Measurements from ENCODE around the gene ARG2. TPM values are rescaled to one million over a fixed set of nuclear protein-coding genes. Genes with fewer than 3 reads are reported as not detected.
"Not testable (repeated sequence)": the region's sequence is repeated elsewhere in the genome, so short reads cannot be mapped to it uniquely, and the experiment has no call there.

ARG2 gene
- total RNA-seq, 1 donor from 2014 or later: 1.2 TPM

GRCh38 chr14:67589204-67589770, 30.4 kb upstream of the ARG2 start:
- no peaks in the 10 kb centered on the region for H3K4me1 ChIP-seq
- intact Hi-C loops (cut with micrococcal nuclease): no loop called here
- TF ChIP-seq CTCF (IDR thresholded peaks at IDR 0.05; ENCODE audit: borderline replicate concordance): no peak
- no peaks in the 10 kb centered on the region for H3K9me3 ChIP-seq (replicated peaks)
- H3K36me3 ChIP-seq: peaks cover 69% of the 10 kb centered on the region
- no peaks in the 10 kb centered on the region for H3K27me3 ChIP-seq (ENCODE audit: low read depth)
- DNase-seq: no peak
- no peak overlapping the region for H3K4me3 ChIP-seq
- H3K27ac ChIP-seq (replicated peaks): no peak overlapping the region

GRCh38 chr14:67593650-67594049, 26.1 kb upstream of the ARG2 start:
- H3K4me3 ChIP-seq; H3K27me3 ChIP-seq (ENCODE audit: low read depth); intact Hi-C loops (cut with micrococcal nuclease); H3K9me3 ChIP-seq (replicated peaks); DNase-seq; H3K27ac ChIP-seq (replicated peaks); H3K4me1 ChIP-seq: not testable (repeated sequence)
- peaks cover 61% of the 10 kb centered on the region for H3K36me3 ChIP-seq

- H3K4me3 ChIP-seq: no peak overlapping the region
- H3K36me3 ChIP-seq: peaks cover 45% of the 10 kb centered on the region
- intact Hi-C loops (cut with micrococcal nuclease): no loop called here
- H3K9me3 ChIP-seq (replicated peaks): no peaks in the 10 kb centered on the region
- no peak for DNase-seq
- no peaks in the 10 kb centered on the region for H3K27me3 ChIP-seq (ENCODE audit: low read depth)
- no peak for TF ChIP-seq CTCF (IDR thresholded peaks at IDR 0.05; ENCODE audit: borderline replicate concordance)
- H3K27ac ChIP-seq (replicated peaks): no peak overlapping the region
- H3K4me1 ChIP-seq: peaks cover 17% of the 10 kb centered on the region
These were observed 24.3 kb upstream of the ARG2 start for GRCh38 chr14:67595392-67595791.

- Histone ChIP-seq H3K36me3 (peaks cover 8% of the 10 kb centered on the region), H3K4me3 (peak within 1 kb of the TSS; percentile 89), H3K4me1 (peaks cover 20% of the 10 kb centered on the region), H3K27me3 (ENCODE audit: low read depth) (no peaks in the 10 kb centered on the region), H3K9me3 (replicated peaks) (no peaks in the 10 kb centered on the region), H3K27ac (replicated peaks) (peak within 1 kb of the TSS; percentile 93)
- intact Hi-C loops (cut with micrococcal nuclease): no loop called here
- peak; percentile 91 for DNase-seq
- peak; percentile 70 for TF ChIP-seq CTCF (IDR thresholded peaks at IDR 0.05; ENCODE audit: borderline replicate concordance)
These were observed 19.8 kb upstream of the ARG2 start, which contains the start of gene PIGH for GRCh38 chr14:67599698-67600561. Gene PIGH (minus strand): TSS chr14:67600268. CDS start chr14:67600203, 65 bp downstream.

- intact Hi-C loops (cut with micrococcal nuclease); H3K36me3 ChIP-seq; DNase-seq; H3K9me3 ChIP-seq (replicated peaks); H3K27me3 ChIP-seq (ENCODE audit: low read depth): not testable (repeated sequence)
- H3K4me3 ChIP-seq: peak overlapping the region; percentile 89
- H3K4me1 ChIP-seq: peaks cover 20% of the 10 kb centered on the region
- peak overlapping the region; percentile 93 for H3K27ac ChIP-seq (replicated peaks)
These were observed 19.2 kb upstream of the ARG2 start for GRCh38 chr14:67600562-67600974.

- intact Hi-C loops (cut with micrococcal nuclease): no loop called here
- no peak for DNase-seq
- Histone ChIP-seq H3K27ac (replicated peaks) (no peak overlapping the region), H3K4me3 (no peak overlapping the region), H3K4me1 (peaks cover 20% of the 10 kb centered on the region), H3K9me3 (replicated peaks) (no peaks in the 10 kb centered on the region), H3K36me3 (no peaks in the 10 kb centered on the region), H3K27me3 (ENCODE audit: low read depth) (peaks cover 4% of the 10 kb centered on the region)
- TF ChIP-seq CTCF (IDR thresholded peaks at IDR 0.05; ENCODE audit: borderline replicate concordance): no peak
These were observed 17.6 kb upstream of the ARG2 start for GRCh38 chr14:67602076-67602475.

Data from left ventricle myocardium inferior (tissue), 1 donor.